GM12865 (cell line): ENCODE data around the gene PDSS1.
"Not testable (repeated sequence)": the region's sequence is repeated elsewhere in the genome, so short reads cannot be mapped to it uniquely, and the experiment has no call there.

Experiments used
- DNase-seq: peaks from one replicate; pipeline ENCODE4 v3.0.0; 2010; ENCODE audit warnings: low read depth
- H3K4me3 ChIP-seq: 2 replicates; pipeline ENCODE4 v1.5.1; 2011; ENCODE audit warnings: mild to moderate bottlenecking, low read depth, low read length, control low read depth
- CTCF ChIP-seq: IDR thresholded peaks from 2 replicates; pipeline ENCODE4 v1.5.1; 2011; ENCODE audit warnings: low read length, control low read depth, low read depth, inconsistent platforms; ENCODE audit not compliant: insufficient read depth; ENCODE audit errors: missing control alignments

PDSS1 gene

GRCh38 chr10:26780106-26780792 lies 82.7 kb downstream of the PDSS1 start:
- no peak for TF ChIP-seq CTCF
- peak; percentile 24 for DNase-seq
- H3K4me3 ChIP-seq = no peak overlapping the region

- TF ChIP-seq CTCF = no peak
- peak; percentile 67 for DNase-seq
- no peak overlapping the region for H3K4me3 ChIP-seq
Measured at GRCh38 chr10:26780793-26781601, 83.5 kb downstream of the PDSS1 start.

GRCh38 chr10:26781797-26782196 lies 84.3 kb downstream of the PDSS1 start:
- no peak for TF ChIP-seq CTCF
- no peak for DNase-seq
- no peak overlapping the region for H3K4me3 ChIP-seq

- H3K4me3 ChIP-seq = no peak overlapping the region
- TF ChIP-seq CTCF = no peak
- DNase-seq = no peak
Measured at GRCh38 chr10:26787362-26787761, 89.9 kb downstream of the PDSS1 start.

GRCh38 chr10:26789779-26790178 lies 92.3 kb downstream of the PDSS1 start:
- not testable (repeated sequence) for DNase-seq, H3K4me3 ChIP-seq

GRCh38 chr10:26790221-26790995 lies 92.9 kb downstream of the PDSS1 start:
- H3K4me3 ChIP-seq = no peak overlapping the region
- DNase-seq = no peak
- no peak for TF ChIP-seq CTCF
